OCI-LY3 (cell line): ENCODE results near the gene ANO8.

ENCODE experiments used
- H2AFZ ChIP-seq: fragments of 200-600, 300-600 bp; shearing (Covaris generic); 2 replicates; pipeline ENCODE4 v1.6.0; 2014; ENCODE audit warnings: antibody characterized with exemption, low read depth, low read length
- H3K27ac ChIP-seq: fragments of 200-600, 300-600 bp; sonication (generic); 2 replicates; pipeline ENCODE4 v1.5.1; 2014; ENCODE audit warnings: mild to moderate bottlenecking, low read length, moderate library complexity, mixed read lengths
- H3K27me3 ChIP-seq: fragments of 200-600, 300-600 bp; sonication (generic); 2 replicates; pipeline ENCODE4 v1.6.1; 2014; ENCODE audit warnings: low read depth, low read length, mixed read lengths
- H3K36me3 ChIP-seq: fragments of 200-600, 300-600 bp; sonication (generic); replicated peaks from 2 replicates; pipeline ENCODE3; 2014; ENCODE audit warnings: low read depth, low read length, mixed read lengths
- H3K4me1 ChIP-seq: fragments of 300-600, 200-600 bp; sonication (generic); 2 replicates; pipeline ENCODE4 v1.6.1; 2014; ENCODE audit warnings: low read length, mixed read lengths
- H3K4me2 ChIP-seq: fragments of 200-600, 300-600 bp; sonication (generic); 2 replicates; pipeline ENCODE4 v1.6.1; 2014; ENCODE audit warnings: low read length, mixed read lengths
- H3K4me3 ChIP-seq: fragments of 300-600, 200-600 bp; sonication (generic); 2 replicates; pipeline ENCODE4 v1.5.1; 2014; ENCODE audit warnings: antibody characterized with exemption, mild to moderate bottlenecking, low read length, moderate library complexity
- H3K79me2 ChIP-seq: fragments of 300-600, 200-600 bp; shearing (Covaris generic); 2 replicates; pipeline ENCODE4 v1.6.1; 2014; ENCODE audit warnings: mild to moderate bottlenecking, low read length, mixed read lengths
- H3K9ac ChIP-seq: fragments of 300-600, 200-600 bp; shearing (Covaris generic); 2 replicates; pipeline ENCODE4 v1.6.0; 2014; ENCODE audit warnings: mild to moderate bottlenecking, low read length, moderate library complexity
- H3K9me3 ChIP-seq: fragments of 200-600, 300-600 bp; shearing (Covaris generic); 2 replicates; pipeline ENCODE4 v1.6.1; 2014; ENCODE audit warnings: low read length, mixed read lengths; ENCODE audit not compliant: insufficient read depth
- H4K20me1 ChIP-seq: fragments of 200-600, 300-600 bp; sonication (generic); 2 replicates; pipeline ENCODE4 v1.6.1; 2016; ENCODE audit warnings: low read length, mixed read lengths; ENCODE audit not compliant: insufficient read depth
- EZH2phosphoT487 ChIP-seq: fragments of 200-600 bp; shearing (Covaris generic); IDR thresholded peaks from 2 replicates; pipeline ENCODE4 v1.6.1; 2018; ENCODE audit warnings: antibody characterized with exemption, mixed run types, low read depth
- TF ChIP-seq, protein P1 (sequence below): fragments of 200-600, 300-600 bp; sonication (generic); IDR thresholded peaks from 2 replicates; pipeline ENCODE4 v1.5.1; 2014; ENCODE audit warnings: antibody characterized with exemption, low read length, low read depth

Gene ANO8

DNA sequence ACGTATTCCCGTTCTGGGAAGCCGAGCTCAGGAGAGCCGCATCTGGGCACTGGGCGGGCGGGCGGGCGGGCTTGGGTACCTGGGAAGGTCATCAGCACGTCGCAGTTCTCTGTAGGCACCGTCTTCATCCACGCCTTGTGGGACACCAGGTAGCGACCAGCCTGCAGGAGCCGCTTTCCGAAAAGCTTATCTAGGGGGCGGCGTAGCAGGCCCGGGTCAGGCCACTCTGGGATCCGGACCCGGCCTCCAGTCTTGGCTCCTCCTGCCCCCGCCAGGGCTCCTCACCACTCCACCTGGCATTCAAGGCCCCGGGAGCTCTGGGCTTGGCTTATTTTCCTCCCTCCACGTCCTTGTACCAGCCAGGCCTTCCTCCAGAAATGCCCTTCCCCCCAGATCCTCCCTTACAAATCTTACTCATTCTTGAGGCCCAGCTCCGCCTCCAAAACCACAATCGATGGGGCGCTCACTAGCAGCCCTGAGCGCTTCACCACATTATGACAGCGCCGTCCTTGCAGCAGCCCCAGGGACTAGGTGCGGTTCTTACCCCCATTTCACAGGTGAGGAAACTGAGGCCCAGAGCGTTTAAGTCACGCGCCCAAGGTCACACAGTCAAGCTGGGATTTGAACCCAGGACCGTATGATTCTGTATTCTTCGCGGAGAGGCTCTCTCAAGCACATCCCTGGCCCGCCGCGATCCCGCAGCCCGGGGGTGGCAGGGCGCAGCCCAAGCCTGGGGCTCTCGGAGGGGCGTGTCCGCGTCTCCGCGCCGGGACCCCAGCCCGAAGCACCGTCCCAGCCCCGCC is 843 bp downstream of the ANO8 start:
- Histone ChIP-seq H4K20me1 (no peaks in the 10 kb centered on the region), H3K9ac (peak overlapping the region; percentile 73), H3K9me3 (no peaks in the 10 kb centered on the region), H3K4me2 (peak overlapping the region; percentile 82), H3K4me1 (peaks cover 24% of the 10 kb centered on the region), H3K27me3 (no peaks in the 10 kb centered on the region), H3K27ac (peak overlapping the region; percentile 32), H3K36me3 (peaks cover 11% of the 10 kb centered on the region), H3K79me2 (peaks cover 14% of the 10 kb centered on the region), H2AFZ (peak overlapping the region; percentile 70), H3K4me3 (peak overlapping the region; percentile 79)
- no peak for TF ChIP-seq EZH2phosphoT487
- TF ChIP-seq, protein P1, sequence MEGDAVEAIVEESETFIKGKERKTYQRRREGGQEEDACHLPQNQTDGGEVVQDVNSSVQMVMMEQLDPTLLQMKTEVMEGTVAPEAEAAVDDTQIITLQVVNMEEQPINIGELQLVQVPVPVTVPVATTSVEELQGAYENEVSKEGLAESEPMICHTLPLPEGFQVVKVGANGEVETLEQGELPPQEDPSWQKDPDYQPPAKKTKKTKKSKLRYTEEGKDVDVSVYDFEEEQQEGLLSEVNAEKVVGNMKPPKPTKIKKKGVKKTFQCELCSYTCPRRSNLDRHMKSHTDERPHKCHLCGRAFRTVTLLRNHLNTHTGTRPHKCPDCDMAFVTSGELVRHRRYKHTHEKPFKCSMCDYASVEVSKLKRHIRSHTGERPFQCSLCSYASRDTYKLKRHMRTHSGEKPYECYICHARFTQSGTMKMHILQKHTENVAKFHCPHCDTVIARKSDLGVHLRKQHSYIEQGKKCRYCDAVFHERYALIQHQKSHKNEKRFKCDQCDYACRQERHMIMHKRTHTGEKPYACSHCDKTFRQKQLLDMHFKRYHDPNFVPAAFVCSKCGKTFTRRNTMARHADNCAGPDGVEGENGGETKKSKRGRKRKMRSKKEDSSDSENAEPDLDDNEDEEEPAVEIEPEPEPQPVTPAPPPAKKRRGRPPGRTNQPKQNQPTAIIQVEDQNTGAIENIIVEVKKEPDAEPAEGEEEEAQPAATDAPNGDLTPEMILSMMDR, result no peak

GRCh38 chr19:17332677-17333581 is 1.7 kb downstream of the ANO8 start:
- Histone ChIP-seq H3K36me3 (peaks cover 8% of the 10 kb centered on the region), H3K9me3 (no peaks in the 10 kb centered on the region), H3K27ac (no peak overlapping the region), H3K4me1 (peaks cover 17% of the 10 kb centered on the region), H4K20me1 (no peaks in the 10 kb centered on the region), H3K27me3 (no peaks in the 10 kb centered on the region), H3K9ac (no peak overlapping the region), H2AFZ (no peak overlapping the region), H3K79me2 (peaks cover 6% of the 10 kb centered on the region), H3K4me2 (no peak overlapping the region), H3K4me3 (no peak overlapping the region)
- no peak for TF ChIP-seq EZH2phosphoT487
- TF ChIP-seq, protein P1, result no peak

- Histone ChIP-seq H3K36me3 (peaks cover 8% of the 10 kb centered on the region), H3K9ac (no peak overlapping the region), H3K27me3 (no peaks in the 10 kb centered on the region), H4K20me1 (no peaks in the 10 kb centered on the region), H3K4me3 (no peak overlapping the region), H3K79me2 (peaks cover 3% of the 10 kb centered on the region; the same call in 1 of the 2 replicates), H3K4me1 (peaks cover 17% of the 10 kb centered on the region), H2AFZ (no peak overlapping the region), H3K27ac (no peak overlapping the region), H3K9me3 (no peaks in the 10 kb centered on the region), H3K4me2 (no peak overlapping the region)
- TF ChIP-seq, protein P1, result no peak
- no peak for TF ChIP-seq EZH2phosphoT487
Measured at GRCh38 chr19:17332360-17332676, 2.3 kb downstream of the ANO8 start.

DNA sequence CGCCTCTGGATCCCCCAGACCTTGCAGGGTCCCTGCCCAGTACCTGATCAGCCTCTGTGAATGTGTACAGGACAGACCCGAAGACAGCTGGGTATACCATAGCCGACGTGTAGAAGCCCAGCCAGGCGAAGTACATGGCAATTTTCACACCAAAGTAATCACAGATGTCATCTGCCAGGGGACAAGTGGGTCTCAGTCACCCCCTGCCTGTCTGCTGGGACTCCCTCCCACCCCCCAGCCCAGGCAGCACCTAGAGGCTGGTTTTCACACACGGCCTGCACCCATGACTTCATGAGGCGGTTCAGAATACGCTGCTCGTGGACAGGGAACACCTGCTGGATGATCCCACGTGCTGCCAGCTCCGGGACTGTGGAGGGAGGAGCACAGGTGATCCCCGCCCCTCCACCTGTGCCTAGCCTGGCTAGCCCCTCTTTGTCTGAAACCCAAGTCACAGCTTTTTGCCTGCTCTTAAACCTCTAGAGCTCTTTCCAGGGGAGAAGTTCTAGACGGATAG is 3.6 kb downstream of the ANO8 start:
- Histone ChIP-seq H3K4me1 (peaks cover 13% of the 10 kb centered on the region), H3K27me3 (no peaks in the 10 kb centered on the region), H4K20me1 (no peaks in the 10 kb centered on the region), H3K9me3 (no peaks in the 10 kb centered on the region), H3K4me3 (no peak overlapping the region), H3K9ac (no peak overlapping the region), H2AFZ (no peak overlapping the region), H3K27ac (no peak overlapping the region), H3K4me2 (no peak overlapping the region), H3K79me2 (no peaks in the 10 kb centered on the region), H3K36me3 (peaks cover 8% of the 10 kb centered on the region)
- TF ChIP-seq EZH2phosphoT487, result no peak
